Tibial nerve (tissue), 3 donors: ENCODE measurements around the gene PPOX.

ENCODE experiments used
- POLR2A ChIP-seq, 2 donors: fragments of 450-650 bp; IDR thresholded peaks; one replicate each; pipeline ENCODE4 v1.6.1; 2017; ENCODE audit warnings: antibody characterized with exemption in 2 of 2, mild to moderate bottlenecking in 2 of 2, moderate library complexity in 2 of 2
- TF ChIP-seq, protein P1 (sequence below), 5 experiments: fragments of 200-600 bp in 3 of 5; fragments of 450-650 bp in 2 of 5; sonication (generic) in 3 of 5; IDR thresholded peaks; one replicate each; pipeline ENCODE4 v1.5.1; 2016 to 2019; ENCODE audit warnings: antibody characterized with exemption in 5 of 5, mild to moderate bottlenecking in 3 of 5, moderate library complexity in 2 of 5

DNA sequence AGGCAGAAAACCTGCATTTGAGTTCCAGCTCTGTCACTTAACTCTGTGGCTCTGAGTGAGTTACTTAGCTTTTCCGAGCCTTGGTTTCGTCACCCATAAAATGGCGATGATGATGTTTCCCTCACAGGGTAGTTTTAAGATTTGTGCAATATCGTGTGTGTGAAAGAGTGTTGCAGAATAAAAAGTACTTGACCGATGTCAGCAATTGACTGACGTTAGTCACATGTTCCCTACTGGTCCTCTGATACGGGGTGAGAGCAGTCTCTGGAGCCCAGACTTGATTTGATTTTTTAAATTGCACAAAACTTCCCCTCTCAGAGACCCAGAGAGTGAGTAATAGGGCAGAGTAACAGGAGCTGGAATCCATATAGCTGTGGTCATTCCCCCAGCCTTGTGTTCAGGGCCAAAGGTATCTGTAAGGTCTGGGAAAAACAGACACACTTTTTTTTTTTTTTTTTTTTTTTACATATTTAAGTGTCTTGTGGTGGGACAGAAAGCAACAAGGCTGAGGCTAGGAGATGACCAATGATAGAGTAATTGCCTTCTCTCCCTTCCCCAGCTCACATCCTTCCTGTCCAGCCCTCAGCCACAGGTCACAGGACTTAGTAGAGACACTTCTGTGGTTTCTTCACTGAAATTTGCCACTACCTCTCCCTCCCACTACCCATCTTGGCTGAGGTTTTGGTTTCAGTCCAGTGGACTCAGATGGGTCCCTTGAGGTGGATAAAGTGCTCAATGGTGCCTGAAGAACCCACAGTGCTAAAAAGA, 50.9 kb downstream of the PPOX start:
- peak; percentile 18 to 53 for TF ChIP-seq POLR2A (IDR thresholded peaks at IDR 0.05)
- TF ChIP-seq, protein P1, sequence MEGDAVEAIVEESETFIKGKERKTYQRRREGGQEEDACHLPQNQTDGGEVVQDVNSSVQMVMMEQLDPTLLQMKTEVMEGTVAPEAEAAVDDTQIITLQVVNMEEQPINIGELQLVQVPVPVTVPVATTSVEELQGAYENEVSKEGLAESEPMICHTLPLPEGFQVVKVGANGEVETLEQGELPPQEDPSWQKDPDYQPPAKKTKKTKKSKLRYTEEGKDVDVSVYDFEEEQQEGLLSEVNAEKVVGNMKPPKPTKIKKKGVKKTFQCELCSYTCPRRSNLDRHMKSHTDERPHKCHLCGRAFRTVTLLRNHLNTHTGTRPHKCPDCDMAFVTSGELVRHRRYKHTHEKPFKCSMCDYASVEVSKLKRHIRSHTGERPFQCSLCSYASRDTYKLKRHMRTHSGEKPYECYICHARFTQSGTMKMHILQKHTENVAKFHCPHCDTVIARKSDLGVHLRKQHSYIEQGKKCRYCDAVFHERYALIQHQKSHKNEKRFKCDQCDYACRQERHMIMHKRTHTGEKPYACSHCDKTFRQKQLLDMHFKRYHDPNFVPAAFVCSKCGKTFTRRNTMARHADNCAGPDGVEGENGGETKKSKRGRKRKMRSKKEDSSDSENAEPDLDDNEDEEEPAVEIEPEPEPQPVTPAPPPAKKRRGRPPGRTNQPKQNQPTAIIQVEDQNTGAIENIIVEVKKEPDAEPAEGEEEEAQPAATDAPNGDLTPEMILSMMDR (IDR thresholded peaks at IDR 0.05) = no peak
